Omental fat pad (tissue), 4 donors: ENCODE measurements around the gene PMEPA1. TPM values are rescaled to one million over a fixed set of nuclear protein-coding genes. Genes with fewer than 3 reads are reported as not detected.

Experiments used
- ATAC-seq: fragments of 150-250 bp; one replicate; pipeline ENCODE4 v1.9.1; 2016; ENCODE audit warnings: mild to moderate bottlenecking, moderate library complexity; ENCODE audit not compliant: low FRiP score
- DNase-seq: peaks from one replicate; pipeline ENCODE4 v3.0.0-alpha.2; 2019; ENCODE audit warnings: low spot score
- total RNA-seq, 4 donors: library from RNA; depleted of rRNA; stranded (reverse); fragments of >200 nt; gene quantifications; one replicate each; pipeline ENCODE4 v1.1.0, GENCODE V29; 2016
- TF ChIP-seq, protein P1 (sequence below), 3 donors: fragments of 450-650 bp; IDR thresholded peaks; one replicate each; pipeline ENCODE4 v1.5.1; 2016 to 2017; ENCODE audit warnings: antibody characterized with exemption in 3 of 3, mild to moderate bottlenecking in 3 of 3, moderate library complexity in 2 of 3

PMEPA1 gene
- total RNA-seq, 4 donors from 2014 or later = 10.4 to 42.7 (median 18.9) TPM

DNA sequence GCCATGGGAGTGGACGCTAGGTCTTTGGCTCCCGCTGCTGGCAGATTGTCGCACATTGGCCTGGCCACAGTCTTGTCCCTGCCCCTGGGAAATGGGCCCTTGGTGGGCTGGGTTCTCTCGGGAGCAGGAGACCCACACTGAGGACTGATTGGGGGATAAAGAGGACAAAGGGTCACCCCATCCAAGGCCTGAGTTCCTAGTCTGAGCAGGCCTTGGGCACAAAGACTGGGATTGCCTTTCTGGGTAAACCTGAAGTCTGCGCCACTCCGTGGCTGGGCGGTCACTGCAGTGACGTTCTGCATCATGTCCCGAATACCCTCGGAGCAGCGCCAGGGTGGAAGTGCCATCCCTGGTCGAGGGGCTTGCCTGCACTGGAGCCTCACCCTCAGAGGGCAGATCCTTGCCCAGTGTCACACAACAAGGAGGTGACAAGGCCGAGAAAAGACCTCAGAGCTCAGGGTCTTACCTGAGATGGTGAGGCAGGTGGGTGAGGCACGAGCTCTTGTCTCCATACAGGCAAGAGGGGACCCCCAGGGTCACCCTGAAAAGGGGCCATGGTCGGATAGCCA lies 53.5 kb downstream of the PMEPA1 start:
- peak; percentile 16 for DNase-seq
- ATAC-seq = no peak
- TF ChIP-seq, protein P1, sequence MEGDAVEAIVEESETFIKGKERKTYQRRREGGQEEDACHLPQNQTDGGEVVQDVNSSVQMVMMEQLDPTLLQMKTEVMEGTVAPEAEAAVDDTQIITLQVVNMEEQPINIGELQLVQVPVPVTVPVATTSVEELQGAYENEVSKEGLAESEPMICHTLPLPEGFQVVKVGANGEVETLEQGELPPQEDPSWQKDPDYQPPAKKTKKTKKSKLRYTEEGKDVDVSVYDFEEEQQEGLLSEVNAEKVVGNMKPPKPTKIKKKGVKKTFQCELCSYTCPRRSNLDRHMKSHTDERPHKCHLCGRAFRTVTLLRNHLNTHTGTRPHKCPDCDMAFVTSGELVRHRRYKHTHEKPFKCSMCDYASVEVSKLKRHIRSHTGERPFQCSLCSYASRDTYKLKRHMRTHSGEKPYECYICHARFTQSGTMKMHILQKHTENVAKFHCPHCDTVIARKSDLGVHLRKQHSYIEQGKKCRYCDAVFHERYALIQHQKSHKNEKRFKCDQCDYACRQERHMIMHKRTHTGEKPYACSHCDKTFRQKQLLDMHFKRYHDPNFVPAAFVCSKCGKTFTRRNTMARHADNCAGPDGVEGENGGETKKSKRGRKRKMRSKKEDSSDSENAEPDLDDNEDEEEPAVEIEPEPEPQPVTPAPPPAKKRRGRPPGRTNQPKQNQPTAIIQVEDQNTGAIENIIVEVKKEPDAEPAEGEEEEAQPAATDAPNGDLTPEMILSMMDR (IDR thresholded peaks at IDR 0.05) = no peak

DNA sequence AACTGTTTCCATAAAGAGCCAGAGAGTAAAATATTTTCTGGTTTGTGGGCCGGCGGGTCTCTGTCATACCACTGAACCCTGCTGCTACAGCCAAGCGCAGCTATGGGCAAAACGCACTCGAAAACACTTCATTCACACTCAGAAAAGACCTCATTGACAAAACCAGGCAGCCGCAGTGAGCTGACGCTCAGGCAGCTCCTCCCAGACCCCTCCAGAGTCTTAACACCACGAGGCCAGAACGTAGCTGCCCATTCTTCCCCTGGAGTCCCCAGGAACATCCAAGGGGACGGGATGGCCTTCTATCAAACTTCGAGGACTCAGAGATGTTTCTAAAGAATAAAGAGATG lies 54.0 kb downstream of the PMEPA1 start:
- ATAC-seq (no peak), DNase-seq (peak; percentile 10)
- TF ChIP-seq, protein P1 (IDR thresholded peaks at IDR 0.05) = no peak

DNA sequence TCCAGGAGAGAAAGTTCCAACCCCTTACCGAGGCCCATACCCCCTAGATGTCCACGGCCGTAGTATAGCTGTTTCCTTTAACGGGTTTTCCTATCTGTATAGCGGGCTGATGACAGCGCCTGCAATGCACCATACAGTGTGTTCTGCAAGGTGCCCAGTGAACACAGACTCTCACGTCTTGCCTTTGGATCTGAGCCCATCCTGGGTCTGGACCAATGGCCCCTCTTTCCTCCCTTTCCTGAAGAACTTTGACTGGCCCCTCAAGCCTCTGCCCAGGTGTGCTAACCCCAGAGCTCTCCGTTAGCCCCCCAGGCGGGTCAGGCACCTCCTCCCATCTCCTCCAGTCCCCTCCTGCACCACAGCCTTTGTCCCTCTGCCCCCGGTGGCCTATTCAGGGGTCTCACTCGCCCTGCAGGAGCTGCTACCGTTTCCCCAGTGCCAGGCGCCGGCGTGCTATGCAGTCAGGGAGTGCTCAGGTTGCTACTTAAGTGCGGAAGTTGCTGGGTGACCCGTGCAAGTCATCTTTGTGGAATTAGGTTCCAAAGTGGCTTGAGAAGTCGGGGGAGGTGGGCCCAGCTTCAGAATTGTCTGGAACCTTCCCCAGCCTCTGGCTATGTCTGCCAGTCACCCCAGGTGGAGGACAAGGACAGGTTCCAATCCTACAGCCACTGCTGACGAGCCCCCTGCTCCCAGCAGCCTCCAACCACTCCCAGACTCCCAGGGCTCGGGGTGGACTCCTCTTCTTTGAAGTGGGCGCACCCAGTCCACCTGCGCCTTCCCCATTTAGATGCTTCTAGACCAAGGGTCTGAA lies 54.6 kb downstream of the PMEPA1 start:
- DNase-seq (peak; percentile 18), ATAC-seq (no peak)
- TF ChIP-seq, protein P1 (IDR thresholded peaks at IDR 0.05) = no peak

DNA sequence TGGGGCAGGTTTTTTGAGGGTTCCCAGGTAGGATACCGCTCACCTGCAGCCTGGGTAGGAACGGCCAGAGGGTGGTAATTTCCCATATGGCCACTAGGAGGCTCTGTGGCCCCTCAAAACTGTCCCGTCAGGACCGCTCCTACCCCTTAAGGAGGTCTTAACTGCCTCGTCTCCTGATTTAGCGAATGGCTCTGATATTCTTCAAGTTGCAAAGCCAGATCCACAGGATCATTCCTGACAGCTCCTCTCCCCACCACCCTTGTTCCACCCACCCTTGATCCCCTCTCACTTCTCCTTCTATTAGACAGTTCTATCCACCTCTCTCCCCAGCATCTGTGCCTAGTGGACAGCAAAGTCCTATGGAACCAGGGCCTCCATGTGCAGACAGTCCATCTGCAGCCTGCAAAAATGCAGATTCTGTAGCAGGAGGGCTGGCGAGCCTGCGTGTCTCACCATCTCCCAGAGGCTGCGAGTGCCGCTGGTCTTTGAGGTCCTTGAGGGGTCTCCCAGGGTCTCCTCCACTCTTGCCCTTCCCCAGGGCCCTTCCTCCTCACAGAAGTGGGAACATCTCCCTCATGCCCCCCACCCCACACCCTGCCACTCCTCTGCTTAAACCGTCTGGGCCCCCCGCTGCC lies 55.3 kb downstream of the PMEPA1 start:
- no peak for ATAC-seq

DNA sequence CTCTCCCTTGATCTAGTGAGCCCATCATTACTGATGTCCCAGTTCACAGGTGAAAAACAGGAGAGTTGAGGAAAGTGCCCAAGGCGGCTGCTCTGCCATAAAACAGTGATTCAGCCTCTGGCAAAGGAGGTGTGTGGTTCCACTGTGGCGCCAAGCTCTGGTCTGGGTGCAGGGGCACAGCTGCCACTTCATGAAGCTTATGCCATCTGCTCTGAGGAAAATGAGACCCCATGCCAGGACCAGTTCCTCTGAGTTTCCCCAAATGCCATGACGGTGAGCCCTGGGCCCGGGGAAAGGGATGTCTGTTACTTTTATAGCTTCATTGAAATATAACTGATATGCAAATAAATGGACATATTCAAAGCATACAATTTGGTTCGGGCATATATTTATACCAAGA lies 55.9 kb downstream of the PMEPA1 start:
- DNase-seq (peak; percentile 12), ATAC-seq (no peak)
- TF ChIP-seq, protein P1 (IDR thresholded peaks at IDR 0.05) = no peak

More for the DNA sequence above, 55.3 kb downstream of the PMEPA1 start:
- DNase-seq = peak; percentile 20
- TF ChIP-seq, protein P1 (IDR thresholded peaks at IDR 0.05) = peak in 1 of 3 donors; percentile 84

DNA sequence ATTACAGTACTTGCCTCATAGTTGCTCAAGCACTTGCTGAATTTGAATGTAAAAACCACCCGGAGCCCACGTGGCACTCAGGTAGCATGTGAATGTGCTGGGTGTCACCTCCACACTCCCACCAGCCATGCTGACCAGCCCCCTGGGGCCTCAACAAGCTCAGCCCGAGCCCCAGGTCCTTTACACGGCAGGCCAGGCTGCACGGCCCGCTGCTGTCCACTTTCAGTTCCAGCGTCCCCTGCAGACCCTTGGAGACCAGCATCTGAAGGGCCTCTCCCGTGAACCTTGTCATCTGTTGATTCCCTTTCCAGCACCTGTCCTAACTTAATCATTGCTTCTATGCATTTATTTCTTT lies 56.3 kb downstream of the PMEPA1 start:
- ATAC-seq (no peak), DNase-seq (peak; percentile 8)
- TF ChIP-seq, protein P1 (IDR thresholded peaks at IDR 0.05) = no peak
